ENCODE results near the gene EYS.

The EYS gene

GRCh38 chr6:65402564-65402963 is 304.5 kb downstream of the EYS start:
- DNase-seq = no peak
- Histone ChIP-seq H3K27ac (ENCODE audit: low read length) (no peak overlapping the region), H3K9me3 (replicated peaks; ENCODE audit: insufficient read depth, low read length) (no peaks in the 10 kb centered on the region), H3K4me1 (ENCODE audit: low read length) (0 out of 2 replicates have a peak, but pooled peaks cover 4% of the 10 kb centered on the region), H3K27me3 (replicated peaks; ENCODE audit: insufficient read depth, low read length) (no peaks in the 10 kb centered on the region), H3K36me3 (replicated peaks; ENCODE audit: insufficient read depth, low read length) (no peaks in the 10 kb centered on the region), H3K9ac (ENCODE audit: low read length) (no peak overlapping the region), H3K79me2 (ENCODE audit: low read length) (no peaks in the 10 kb centered on the region), H3K4me2 (ENCODE audit: low read depth, low read length) (no peak overlapping the region), H3K9me2 (replicated peaks; ENCODE audit: insufficient read depth, low read length) (no peaks in the 10 kb centered on the region), H3F3A (ENCODE audit: insufficient read depth, low read length) (no peaks in the 10 kb centered on the region), H3K4me3 (ENCODE audit: low read length) (no peak overlapping the region), H4K20me1 (ENCODE audit: insufficient read depth, low read length) (no peaks in the 10 kb centered on the region), H2AFZ (ENCODE audit: low read length) (no peak overlapping the region)
- TF ChIP-seq CTCF (IDR thresholded peaks at IDR 0.05; ENCODE audit: low read length) (no peak), EZH2phosphoT487 (IDR thresholded peaks at IDR 0.05; ENCODE audit: low read length) (no peak), EZH2 (optimal IDR thresholded peaks at IDR 0.05; ENCODE audit: low read depth, low read length) (no peak)

- 0 out of 2 replicates have a peak, but pooled peaks cover 4% of the 10 kb centered on the region for H3K4me1 ChIP-seq (ENCODE audit: low read length)
- no peak overlapping the region for H3K9ac ChIP-seq (ENCODE audit: low read length)
- no peak overlapping the region for H2AFZ ChIP-seq (ENCODE audit: low read length)
- H3K36me3 ChIP-seq (replicated peaks; ENCODE audit: insufficient read depth, low read length) = no peaks in the 10 kb centered on the region
- DNase-seq = no peak
- no peak overlapping the region for H3K27ac ChIP-seq (ENCODE audit: low read length)
- no peaks in the 10 kb centered on the region for H3K9me3 ChIP-seq (replicated peaks; ENCODE audit: insufficient read depth, low read length)
- TF ChIP-seq CTCF (IDR thresholded peaks at IDR 0.05; ENCODE audit: low read length) = no peak
- TF ChIP-seq EZH2phosphoT487 (IDR thresholded peaks at IDR 0.05; ENCODE audit: low read length) = no peak
- TF ChIP-seq EZH2 (optimal IDR thresholded peaks at IDR 0.05; ENCODE audit: low read depth, low read length) = no peak
- H3K4me2 ChIP-seq (ENCODE audit: low read depth, low read length) = no peak overlapping the region
- no peaks in the 10 kb centered on the region for H3F3A ChIP-seq (ENCODE audit: insufficient read depth, low read length)
- no peak overlapping the region for H3K4me3 ChIP-seq (ENCODE audit: low read length)
- no peaks in the 10 kb centered on the region for H3K9me2 ChIP-seq (replicated peaks; ENCODE audit: insufficient read depth, low read length)
- no peaks in the 10 kb centered on the region for H3K27me3 ChIP-seq (replicated peaks; ENCODE audit: insufficient read depth, low read length)
- H4K20me1 ChIP-seq (ENCODE audit: insufficient read depth, low read length) = no peaks in the 10 kb centered on the region
- H3K79me2 ChIP-seq (ENCODE audit: low read length) = no peaks in the 10 kb centered on the region
Measured at GRCh38 chr6:65399355-65400084, 307.5 kb downstream of the EYS start.

- H3K4me2 ChIP-seq (ENCODE audit: low read depth, low read length) = no peak overlapping the region
- H3K9ac ChIP-seq (ENCODE audit: low read length) = no peak overlapping the region
- no peaks in the 10 kb centered on the region for H3K9me2 ChIP-seq (replicated peaks; ENCODE audit: insufficient read depth, low read length)
- H2AFZ ChIP-seq (ENCODE audit: low read length) = no peak overlapping the region
- 0 out of 2 replicates have a peak, but pooled peaks cover 4% of the 10 kb centered on the region for H3K4me1 ChIP-seq (ENCODE audit: low read length)
- DNase-seq = no peak
- no peaks in the 10 kb centered on the region for H3K79me2 ChIP-seq (ENCODE audit: low read length)
- no peaks in the 10 kb centered on the region for H3K9me3 ChIP-seq (replicated peaks; ENCODE audit: insufficient read depth, low read length)
- H3K36me3 ChIP-seq (replicated peaks; ENCODE audit: insufficient read depth, low read length) = no peaks in the 10 kb centered on the region
- H3K4me3 ChIP-seq (ENCODE audit: low read length) = no peak overlapping the region
- no peak for TF ChIP-seq EZH2 (optimal IDR thresholded peaks at IDR 0.05; ENCODE audit: low read depth, low read length)
- no peak for TF ChIP-seq EZH2phosphoT487 (IDR thresholded peaks at IDR 0.05; ENCODE audit: low read length)
- no peak for TF ChIP-seq CTCF (IDR thresholded peaks at IDR 0.05; ENCODE audit: low read length)
- H3K27ac ChIP-seq (ENCODE audit: low read length) = no peak overlapping the region
- H4K20me1 ChIP-seq (ENCODE audit: insufficient read depth, low read length) = no peaks in the 10 kb centered on the region
- H3K27me3 ChIP-seq (replicated peaks; ENCODE audit: insufficient read depth, low read length) = no peaks in the 10 kb centered on the region
- no peaks in the 10 kb centered on the region for H3F3A ChIP-seq (ENCODE audit: insufficient read depth, low read length)
Measured at GRCh38 chr6:65398851-65399250, 308.2 kb downstream of the EYS start.

Data from MM.1S (cell line).